Muscle of back (tissue), 11 donors: ENCODE results near the gene MACROD1. TPM values are rescaled to one million over a fixed set of nuclear protein-coding genes. Genes with fewer than 3 reads are reported as not detected.

Experiments used
- DNase-seq, 3 donors: peaks; one replicate each; pipeline versions ENCODE4 v3.0.0 to v3.0.0-alpha.2; 2013
- polyA plus RNA-seq, 10 donors: library from polyadenylated mRNA; unstranded; fragments of 120-200 nt; gene quantifications; one replicate each; pipeline ENCODE4 v1.2.1, GENCODE V29; 2013; ENCODE audit not compliant: insufficient read length in 10 of 10

The MACROD1 gene
- polyA plus RNA-seq, 10 donors, result 47.7 to 71.6 (median 53.2) TPM

- DNase-seq, result no peak
Measured at GRCh38 chr11:64018310-64018709, 147.6 kb downstream of the MACROD1 start.

GRCh38 chr11:64017945-64018224 lies 148.0 kb downstream of the MACROD1 start:
- DNase-seq, result no peak

- no peak for DNase-seq
Measured at GRCh38 chr11:64015935-64016845, 149.7 kb downstream of the MACROD1 start.

GRCh38 chr11:64015510-64015909 lies 150.4 kb downstream of the MACROD1 start:
- no peak for DNase-seq

GRCh38 chr11:64014356-64014755 lies 151.6 kb downstream of the MACROD1 start:
- no peak for DNase-seq

GRCh38 chr11:64013141-64013896 lies 152.6 kb downstream of the MACROD1 start:
- no peak for DNase-seq

- DNase-seq, result no peak
Measured at GRCh38 chr11:64011371-64011770, 154.5 kb downstream of the MACROD1 start.

- no peak for DNase-seq
Measured at GRCh38 chr11:64010783-64011182, 155.1 kb downstream of the MACROD1 start.

- DNase-seq, result no peak
Measured at GRCh38 chr11:64009710-64010109, 156.2 kb downstream of the MACROD1 start.

GRCh38 chr11:64008914-64009633 lies 156.8 kb downstream of the MACROD1 start:
- no peak for DNase-seq

GRCh38 chr11:64008283-64008913 lies 157.5 kb downstream of the MACROD1 start:
- no peak for DNase-seq

- peak; percentile 65 to 90 (median 81) for DNase-seq
Measured at GRCh38 chr11:64007629-64008282, 158.2 kb downstream of the MACROD1 start.

GRCh38 chr11:64007160-64007628 lies 158.7 kb downstream of the MACROD1 start:
- peak in 1 of 3 donors; percentile 78 for DNase-seq

- no peak for DNase-seq
Measured at GRCh38 chr11:64006398-64006797, 159.5 kb downstream of the MACROD1 start.

GRCh38 chr11:64005691-64006090 lies 160.2 kb downstream of the MACROD1 start:
- DNase-seq, result no peak

- DNase-seq, result no peak
Measured at GRCh38 chr11:64004590-64004984, 161.3 kb downstream of the MACROD1 start.

- DNase-seq, result peak in 1 of 3 donors; percentile 60
Measured at GRCh38 chr11:64003807-64004589, 161.9 kb downstream of the MACROD1 start.

- DNase-seq, result peak in 2 of 3 donors; percentile 79 to 92
Measured at GRCh38 chr11:64001484-64002420, 164.2 kb downstream of the MACROD1 start.
